ENCODE results near the gene LOC101059915.
"Not testable (repeated sequence)": the region's sequence is repeated elsewhere in the genome, so short reads cannot be mapped to it uniquely, and the experiment has no call there.

The LOC101059915 gene

GRCh38 chrX:71627588-71628404 lies 39.5 kb upstream of the LOC101059915 start:
- H3K36me3 ChIP-seq (ENCODE audit: control insufficient read depth, insufficient read depth, low read length), result no peaks in the 10 kb centered on the region
- no peak overlapping the region for H3K9ac ChIP-seq (ENCODE audit: low read length)
- H3K4me3 ChIP-seq (ENCODE audit: low read length), result no peak overlapping the region
- H3K9me3 ChIP-seq (ENCODE audit: control insufficient read depth, low read length), result no peaks in the 10 kb centered on the region
- no peaks in the 10 kb centered on the region for H3K27me3 ChIP-seq (ENCODE audit: control insufficient read depth, insufficient read depth, low read length)
- peaks cover 27% of the 10 kb centered on the region for H3K4me1 ChIP-seq (ENCODE audit: control insufficient read depth, insufficient read depth, low read length)

GRCh38 chrX:71629467-71629866 lies 37.9 kb upstream of the LOC101059915 start:
- H3K27me3 ChIP-seq (ENCODE audit: control insufficient read depth, insufficient read depth, low read length), result no peaks in the 10 kb centered on the region
- no peak overlapping the region for H3K9ac ChIP-seq (ENCODE audit: low read length)
- H3K4me1 ChIP-seq (ENCODE audit: control insufficient read depth, insufficient read depth, low read length), result peaks cover 14% of the 10 kb centered on the region
- H3K36me3 ChIP-seq (ENCODE audit: control insufficient read depth, insufficient read depth, low read length), result no peaks in the 10 kb centered on the region
- H3K4me3 ChIP-seq (ENCODE audit: low read length), result no peak overlapping the region
- no peaks in the 10 kb centered on the region for H3K9me3 ChIP-seq (ENCODE audit: control insufficient read depth, low read length)

GRCh38 chrX:71632923-71633657 lies 34.3 kb upstream of the LOC101059915 start:
- no peaks in the 10 kb centered on the region for H3K9me3 ChIP-seq (ENCODE audit: control insufficient read depth, low read length)
- H3K36me3 ChIP-seq (ENCODE audit: control insufficient read depth, insufficient read depth, low read length), result no peaks in the 10 kb centered on the region
- no peaks in the 10 kb centered on the region for H3K4me1 ChIP-seq (ENCODE audit: control insufficient read depth, insufficient read depth, low read length)

GRCh38 chrX:71634366-71634765 lies 33.0 kb upstream of the LOC101059915 start:
- no peak overlapping the region for H3K4me3 ChIP-seq (ENCODE audit: low read length)
- H3K27me3 ChIP-seq (ENCODE audit: control insufficient read depth, insufficient read depth, low read length), result no peaks in the 10 kb centered on the region
- H3K9me3 ChIP-seq (ENCODE audit: control insufficient read depth, low read length), result no peaks in the 10 kb centered on the region
- H3K9ac ChIP-seq (ENCODE audit: low read length), result no peak overlapping the region
- no peaks in the 10 kb centered on the region for H3K36me3 ChIP-seq (ENCODE audit: control insufficient read depth, insufficient read depth, low read length)
- H3K4me1 ChIP-seq (ENCODE audit: control insufficient read depth, insufficient read depth, low read length), result no peaks in the 10 kb centered on the region

More at GRCh38 chrX:71632923-71633657, 34.3 kb upstream of the LOC101059915 start:
- Histone ChIP-seq H3K9ac (ENCODE audit: low read length) (no peak overlapping the region), H3K4me3 (ENCODE audit: low read length) (no peak overlapping the region), H3K27me3 (ENCODE audit: control insufficient read depth, insufficient read depth, low read length) (no peaks in the 10 kb centered on the region)

- Histone ChIP-seq H3K36me3 (ENCODE audit: control insufficient read depth, insufficient read depth, low read length) (no peaks in the 10 kb centered on the region), H3K4me1 (ENCODE audit: control insufficient read depth, insufficient read depth, low read length) (no peaks in the 10 kb centered on the region), H3K9me3 (ENCODE audit: control insufficient read depth, low read length) (no peaks in the 10 kb centered on the region), H3K4me3 (ENCODE audit: low read length) (no peak overlapping the region), H3K27me3 (ENCODE audit: control insufficient read depth, insufficient read depth, low read length) (no peaks in the 10 kb centered on the region), H3K9ac (ENCODE audit: low read length) (no peak overlapping the region)
These were observed 30.7 kb upstream of the LOC101059915 start for GRCh38 chrX:71636438-71637252.

- no peaks in the 10 kb centered on the region for H3K27me3 ChIP-seq (ENCODE audit: control insufficient read depth, insufficient read depth, low read length)
- no peaks in the 10 kb centered on the region for H3K36me3 ChIP-seq (ENCODE audit: control insufficient read depth, insufficient read depth, low read length)
- no peak overlapping the region for H3K4me3 ChIP-seq (ENCODE audit: low read length)
- no peak overlapping the region for H3K9ac ChIP-seq (ENCODE audit: low read length)
- no peaks in the 10 kb centered on the region for H3K4me1 ChIP-seq (ENCODE audit: control insufficient read depth, insufficient read depth, low read length)
- no peaks in the 10 kb centered on the region for H3K9me3 ChIP-seq (ENCODE audit: control insufficient read depth, low read length)
These were observed 30.1 kb upstream of the LOC101059915 start for GRCh38 chrX:71637253-71637618.

- H3K4me1 ChIP-seq (ENCODE audit: control insufficient read depth, insufficient read depth, low read length), result no peaks in the 10 kb centered on the region
- H3K4me3 ChIP-seq (ENCODE audit: low read length), result no peak overlapping the region
- H3K27me3 ChIP-seq (ENCODE audit: control insufficient read depth, insufficient read depth, low read length), result no peaks in the 10 kb centered on the region
- H3K9me3 ChIP-seq (ENCODE audit: control insufficient read depth, low read length), result no peaks in the 10 kb centered on the region
- H3K9ac ChIP-seq (ENCODE audit: low read length), result no peak overlapping the region
- no peaks in the 10 kb centered on the region for H3K36me3 ChIP-seq (ENCODE audit: control insufficient read depth, insufficient read depth, low read length)
These were observed 29.5 kb upstream of the LOC101059915 start for GRCh38 chrX:71637848-71638247.

- H3K27me3 ChIP-seq (ENCODE audit: control insufficient read depth, insufficient read depth, low read length), result no peaks in the 10 kb centered on the region
These were observed 28.9 kb upstream of the LOC101059915 start for GRCh38 chrX:71638409-71638808.

GRCh38 chrX:71640002-71640401 lies 27.3 kb upstream of the LOC101059915 start:
- Histone ChIP-seq H3K27me3 (ENCODE audit: control insufficient read depth, insufficient read depth, low read length) (no peaks in the 10 kb centered on the region), H3K36me3 (ENCODE audit: control insufficient read depth, insufficient read depth, low read length) (no peaks in the 10 kb centered on the region), H3K4me3 (ENCODE audit: low read length) (no peak overlapping the region), H3K9ac (ENCODE audit: low read length) (no peak overlapping the region), H3K4me1 (ENCODE audit: control insufficient read depth, insufficient read depth, low read length) (no peaks in the 10 kb centered on the region), H3K9me3 (ENCODE audit: control insufficient read depth, low read length) (no peaks in the 10 kb centered on the region)

More at GRCh38 chrX:71638409-71638808, 28.9 kb upstream of the LOC101059915 start:
- Histone ChIP-seq H3K4me3 (ENCODE audit: low read length) (no peak overlapping the region), H3K9ac (ENCODE audit: low read length) (no peak overlapping the region), H3K4me1 (ENCODE audit: control insufficient read depth, insufficient read depth, low read length) (no peaks in the 10 kb centered on the region), H3K36me3 (ENCODE audit: control insufficient read depth, insufficient read depth, low read length) (no peaks in the 10 kb centered on the region), H3K9me3 (ENCODE audit: control insufficient read depth, low read length) (no peaks in the 10 kb centered on the region)

- not testable (repeated sequence) for H3K9me3 ChIP-seq (ENCODE audit: control insufficient read depth, low read length); H3K9ac ChIP-seq (ENCODE audit: low read length); H3K4me1 ChIP-seq (ENCODE audit: control insufficient read depth, insufficient read depth, low read length); H3K27me3 ChIP-seq (ENCODE audit: control insufficient read depth, insufficient read depth, low read length); H3K4me3 ChIP-seq (ENCODE audit: low read length); H3K36me3 ChIP-seq (ENCODE audit: control insufficient read depth, insufficient read depth, low read length)
These were observed 22.9 kb upstream of the LOC101059915 start for GRCh38 chrX:71644406-71644805.

GRCh38 chrX:71650333-71650969 lies 16.9 kb upstream of the LOC101059915 start:
- Histone ChIP-seq H3K27me3 (ENCODE audit: control insufficient read depth, insufficient read depth, low read length) (no peaks in the 10 kb centered on the region), H3K9ac (ENCODE audit: low read length) (no peak overlapping the region), H3K9me3 (ENCODE audit: control insufficient read depth, low read length) (no peaks in the 10 kb centered on the region), H3K4me1 (ENCODE audit: control insufficient read depth, insufficient read depth, low read length) (no peaks in the 10 kb centered on the region), H3K4me3 (ENCODE audit: low read length) (no peak overlapping the region), H3K36me3 (ENCODE audit: control insufficient read depth, insufficient read depth, low read length) (no peaks in the 10 kb centered on the region)

Measured in mucosa of stomach (tissue), 1 donor.